Fibroblast of lung (primary cell): ENCODE measurements around the gene GPS1.

Source experiments
- CTCF ChIP-seq, 2 donors: IDR thresholded peaks in 1 of 2; conservative IDR thresholded peaks in 1 of 2; 1 replicate in 1 of 2; 2 replicates in 1 of 2; pipeline ENCODE4 v1.5.1; 2011 to 2012; ENCODE audit warnings: low read length in 2 of 2, control low read depth in 1 of 2, inconsistent platforms in 1 of 2, low read depth in 1 of 2, mild to moderate bottlenecking in 1 of 2
- EZH2 ChIP-seq: IDR thresholded peaks from 2 replicates; pipeline ENCODE4 v1.5.1; 2012; ENCODE audit warnings: low read length, control low read depth, mild to moderate bottlenecking; ENCODE audit errors: missing control alignments

GRCh38 chr17:82029990-82030469 lies 21.7 kb upstream of the GPS1 start:
- TF ChIP-seq CTCF (conservative IDR thresholded peaks at IDR 0.05 in 1 of 2, IDR thresholded peaks at IDR 0.05 in 1 of 2; ENCODE audit: low read depth in 1 of 2, low read length in 2 of 2) (no peak), EZH2 (no peak)
